Measurements from ENCODE around the gene TOR1A. TPM values are rescaled to one million over a fixed set of nuclear protein-coding genes. Genes with fewer than 3 reads are reported as not detected.

TOR1A gene
- total RNA-seq, 1 donor from 2014 or later: 29.5 TPM

DNA sequence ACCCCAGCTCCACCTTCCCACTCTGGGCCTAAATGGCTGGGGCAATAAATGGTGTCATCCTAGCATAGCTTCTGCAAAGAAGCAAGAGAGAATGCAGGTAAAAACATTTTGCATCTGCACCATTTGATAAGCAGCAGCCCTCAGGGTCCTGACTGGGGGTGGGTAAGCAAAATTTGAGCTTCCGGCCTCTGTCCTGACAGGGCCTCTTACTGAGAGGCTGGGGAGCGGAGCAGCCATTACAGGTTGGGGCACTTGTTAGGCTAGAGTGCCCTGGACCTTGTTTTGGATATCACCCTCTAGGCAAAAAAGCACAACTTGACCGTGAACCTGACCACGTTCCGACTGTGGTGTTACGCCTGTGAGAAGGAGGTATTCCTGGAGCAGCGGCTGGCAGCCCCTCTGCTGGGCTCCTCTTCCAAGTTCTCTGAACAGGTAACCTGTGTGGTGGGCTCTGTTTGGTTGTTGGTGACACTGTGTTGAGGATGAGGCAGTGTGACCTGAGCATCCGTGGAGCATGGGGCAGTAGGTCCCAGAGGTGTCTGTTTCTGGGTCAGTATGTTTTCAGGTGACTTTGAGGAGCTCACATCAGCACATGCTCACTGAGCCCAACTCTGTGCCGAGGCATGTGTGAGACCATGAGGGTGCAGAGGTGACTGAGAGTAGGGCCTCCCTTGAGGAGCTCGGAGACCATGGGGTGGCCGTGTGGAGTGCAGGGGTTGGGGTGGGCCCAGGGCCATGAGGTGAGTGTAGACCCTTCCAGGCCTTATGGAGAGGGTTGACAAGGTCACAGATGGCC, 34.4 kb upstream of the TOR1A start:
- TF ChIP-seq, protein P1, sequence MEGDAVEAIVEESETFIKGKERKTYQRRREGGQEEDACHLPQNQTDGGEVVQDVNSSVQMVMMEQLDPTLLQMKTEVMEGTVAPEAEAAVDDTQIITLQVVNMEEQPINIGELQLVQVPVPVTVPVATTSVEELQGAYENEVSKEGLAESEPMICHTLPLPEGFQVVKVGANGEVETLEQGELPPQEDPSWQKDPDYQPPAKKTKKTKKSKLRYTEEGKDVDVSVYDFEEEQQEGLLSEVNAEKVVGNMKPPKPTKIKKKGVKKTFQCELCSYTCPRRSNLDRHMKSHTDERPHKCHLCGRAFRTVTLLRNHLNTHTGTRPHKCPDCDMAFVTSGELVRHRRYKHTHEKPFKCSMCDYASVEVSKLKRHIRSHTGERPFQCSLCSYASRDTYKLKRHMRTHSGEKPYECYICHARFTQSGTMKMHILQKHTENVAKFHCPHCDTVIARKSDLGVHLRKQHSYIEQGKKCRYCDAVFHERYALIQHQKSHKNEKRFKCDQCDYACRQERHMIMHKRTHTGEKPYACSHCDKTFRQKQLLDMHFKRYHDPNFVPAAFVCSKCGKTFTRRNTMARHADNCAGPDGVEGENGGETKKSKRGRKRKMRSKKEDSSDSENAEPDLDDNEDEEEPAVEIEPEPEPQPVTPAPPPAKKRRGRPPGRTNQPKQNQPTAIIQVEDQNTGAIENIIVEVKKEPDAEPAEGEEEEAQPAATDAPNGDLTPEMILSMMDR (IDR thresholded peaks at IDR 0.05): no peak
- intact Hi-C loops (cut with micrococcal nuclease): no loop called here
- DNase-seq (no peak), ATAC-seq (ENCODE audit: low read depth) (no peak)
- ChIA-PET POLR2A (no interaction called here), CTCF (no interaction called here)
- H3K4me3 Mint-ChIP-seq: no peak overlapping the region
- H3K36me3 Mint-ChIP-seq (ENCODE audit: low read depth): peaks cover 68% of the 10 kb centered on the region
- peaks cover 2% of the 10 kb centered on the region for H3K4me1 Mint-ChIP-seq
- H3K27ac Mint-ChIP-seq: no peak overlapping the region
- no peaks in the 10 kb centered on the region for H3K27me3 Mint-ChIP-seq
- H3K9me3 Mint-ChIP-seq: no peaks in the 10 kb centered on the region

DNA sequence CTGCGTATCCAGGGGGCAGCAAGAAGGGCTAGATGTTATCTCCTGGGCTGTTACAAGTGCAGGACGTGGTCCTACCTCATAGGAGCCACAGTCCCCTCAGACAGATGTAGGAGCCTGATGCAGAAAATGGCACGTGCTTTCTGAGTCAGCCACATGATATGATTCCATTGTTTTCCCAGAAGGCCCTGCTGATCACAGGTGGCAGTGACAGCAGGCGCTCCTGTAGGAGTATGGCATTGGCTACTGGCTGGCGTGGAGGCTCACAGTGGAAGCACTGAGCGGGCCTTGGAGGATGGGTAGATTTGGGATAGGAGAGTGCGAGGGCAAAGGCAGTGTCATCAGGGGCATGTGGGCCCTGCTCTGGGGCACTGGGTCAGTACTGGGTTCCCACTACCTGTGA, 33.3 kb upstream of the TOR1A start:
- DNase-seq: no peak
- Mint-ChIP-seq H3K4me3 (no peak overlapping the region), H3K36me3 (ENCODE audit: low read depth) (peaks cover 74% of the 10 kb centered on the region), H3K4me1 (no peaks in the 10 kb centered on the region), H3K27ac (no peak overlapping the region), H3K9me3 (no peaks in the 10 kb centered on the region), H3K27me3 (no peaks in the 10 kb centered on the region)
- no peak for ATAC-seq (ENCODE audit: low read depth)
- TF ChIP-seq, protein P1 (IDR thresholded peaks at IDR 0.05): no peak
- intact Hi-C loops (cut with micrococcal nuclease): no loop called here
- ChIA-PET CTCF (no interaction called here), POLR2A (no interaction called here)

DNA sequence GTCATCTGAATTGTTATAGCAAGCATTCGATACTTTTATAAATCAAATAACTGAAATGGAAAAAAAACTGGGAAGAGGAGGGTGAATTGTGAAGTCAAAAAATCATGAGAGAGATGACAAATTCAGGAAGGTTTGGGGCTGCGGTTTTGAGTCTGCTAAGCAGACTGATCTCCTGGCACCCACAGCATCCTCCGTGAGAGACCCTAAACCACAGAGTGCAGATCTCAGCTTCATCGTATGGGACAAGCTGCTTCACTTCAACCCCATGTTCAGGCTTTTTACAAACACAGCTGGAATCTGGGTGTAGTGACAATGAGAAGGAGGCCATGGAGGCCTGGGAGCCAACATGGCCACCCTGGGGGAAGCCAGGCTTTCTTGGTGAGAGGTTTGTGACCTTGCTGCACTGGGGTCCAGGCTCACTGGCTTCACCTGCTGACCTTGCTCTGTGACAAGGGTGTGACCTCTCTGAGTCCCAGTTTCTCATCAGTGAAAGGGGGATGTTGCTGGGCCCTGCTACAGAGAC, 30.7 kb upstream of the TOR1A start:
- TF ChIP-seq, protein P1 (IDR thresholded peaks at IDR 0.05): no peak
- peaks cover 81% of the 10 kb centered on the region for H3K36me3 Mint-ChIP-seq (ENCODE audit: low read depth)
- ChIA-PET CTCF (no interaction called here), POLR2A (no interaction called here)
- H3K27me3 Mint-ChIP-seq: no peaks in the 10 kb centered on the region
- no peak for ATAC-seq (ENCODE audit: low read depth)
- H3K4me3 Mint-ChIP-seq: no peak overlapping the region
- H3K4me1 Mint-ChIP-seq: no peaks in the 10 kb centered on the region
- intact Hi-C loops (cut with micrococcal nuclease): no loop called here
- DNase-seq: no peak
- H3K27ac Mint-ChIP-seq: no peak overlapping the region
- no peaks in the 10 kb centered on the region for H3K9me3 Mint-ChIP-seq

DNA sequence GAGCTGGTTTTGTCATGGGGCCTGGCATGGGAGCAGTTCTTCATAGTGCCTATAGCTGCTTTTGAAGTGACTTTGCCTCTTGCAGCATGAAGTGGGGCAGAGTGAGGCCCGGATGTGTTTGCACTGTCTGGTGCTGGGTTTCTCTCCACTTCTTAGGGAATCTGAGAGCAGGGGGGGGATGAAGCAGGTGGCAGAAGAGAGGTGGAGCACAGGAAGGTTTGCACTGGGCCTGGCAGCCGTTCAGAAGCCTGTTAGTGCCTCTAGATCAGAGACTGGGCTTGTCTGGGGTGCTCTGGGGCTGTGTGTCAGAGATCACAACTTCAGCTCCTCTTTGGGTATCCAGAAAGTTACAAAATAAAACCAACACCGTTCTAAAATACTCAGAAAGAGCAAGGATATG, 29.7 kb upstream of the TOR1A start:
- intact Hi-C loops (cut with micrococcal nuclease): no loop called here
- no peaks in the 10 kb centered on the region for H3K4me1 Mint-ChIP-seq

DNA sequence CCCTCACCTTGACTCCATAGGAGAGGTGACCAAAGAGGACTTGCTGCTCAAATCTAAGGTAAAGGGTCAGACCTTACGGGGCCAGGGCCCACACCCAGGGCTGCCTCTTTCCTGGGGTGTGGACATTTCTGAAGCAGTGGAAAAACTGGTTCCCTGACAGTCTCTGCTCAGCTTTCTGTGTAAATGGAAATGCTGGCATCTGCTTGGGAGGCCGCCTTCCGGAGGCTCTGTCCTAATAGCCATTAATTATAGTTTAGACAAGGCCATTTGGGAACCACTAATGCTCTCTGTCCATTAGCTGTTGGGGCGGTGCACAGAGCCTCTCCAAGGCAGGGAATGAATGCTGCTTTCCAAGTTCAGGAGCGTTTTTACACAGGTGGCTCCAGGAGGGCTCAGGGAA, 28.6 kb upstream of the TOR1A start:
- no peak for ATAC-seq (ENCODE audit: low read depth)
- H3K4me1 Mint-ChIP-seq: no peaks in the 10 kb centered on the region

More for the DNA sequence above, 29.7 kb upstream of the TOR1A start:
- no peak for DNase-seq
- CTCF ChIA-PET: no interaction called here
- no peak for ATAC-seq (ENCODE audit: low read depth)
- no peak overlapping the region for H3K27ac Mint-ChIP-seq
- H3K36me3 Mint-ChIP-seq (ENCODE audit: low read depth): peaks cover 80% of the 10 kb centered on the region
- H3K4me3 Mint-ChIP-seq: no peak overlapping the region
- TF ChIP-seq, protein P1 (IDR thresholded peaks at IDR 0.05): no peak
- H3K9me3 Mint-ChIP-seq: no peaks in the 10 kb centered on the region
- H3K27me3 Mint-ChIP-seq: no peaks in the 10 kb centered on the region
- POLR2A ChIA-PET: no interaction called here

More for the DNA sequence above, 28.6 kb upstream of the TOR1A start:
- H3K36me3 Mint-ChIP-seq (ENCODE audit: low read depth): peaks cover 72% of the 10 kb centered on the region
- TF ChIP-seq, protein P1 (IDR thresholded peaks at IDR 0.05): no peak
- intact Hi-C loops (cut with micrococcal nuclease): no loop called here
- no peaks in the 10 kb centered on the region for H3K27me3 Mint-ChIP-seq
- CTCF ChIA-PET: no interaction called here
- no peak overlapping the region for H3K27ac Mint-ChIP-seq
- no peak overlapping the region for H3K4me3 Mint-ChIP-seq
- POLR2A ChIA-PET: no interaction called here
- DNase-seq: no peak
- no peaks in the 10 kb centered on the region for H3K9me3 Mint-ChIP-seq
